Measurements from ENCODE around the gene HS6ST1.

DNA sequence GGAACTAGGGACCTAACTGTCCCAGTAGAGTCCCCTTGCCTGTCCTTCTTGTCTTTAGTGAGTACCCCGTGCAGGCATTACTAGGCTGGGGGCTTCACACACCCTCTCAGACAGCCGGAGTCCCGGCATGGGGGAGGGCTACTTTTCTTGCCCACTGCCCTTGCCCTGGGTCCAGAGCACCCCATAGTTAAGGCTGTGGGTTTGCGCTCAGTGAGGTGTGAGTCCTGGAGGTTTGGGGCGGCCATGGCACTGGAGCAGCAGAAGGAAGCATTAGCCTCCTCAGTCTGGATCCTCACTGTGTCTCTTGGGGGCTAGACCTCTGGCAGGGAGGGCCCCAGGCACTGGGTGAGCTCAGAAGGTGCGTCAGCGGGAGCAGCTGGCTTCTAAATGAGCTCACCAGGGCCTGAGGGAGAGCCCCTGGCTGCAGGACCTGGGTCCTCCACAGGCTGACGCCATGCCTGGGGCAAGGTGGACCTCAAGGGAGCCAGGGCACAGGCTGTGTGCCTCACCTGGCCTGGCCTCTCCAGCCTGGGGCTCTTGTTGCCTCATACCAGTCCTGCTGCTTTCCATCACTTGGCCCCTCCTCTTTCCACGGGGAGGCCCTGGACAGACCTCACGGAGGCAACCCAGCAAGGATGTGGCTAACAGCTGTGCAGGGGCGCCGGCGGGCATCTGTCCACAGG lies 27.4 kb downstream of the HS6ST1 start:
- TF ChIP-seq POLR2A (IDR thresholded peaks at IDR 0.05; ENCODE audit: low read depth, low read length) (no peak), SPI1 (IDR thresholded peaks at IDR 0.05; ENCODE audit: low read depth, low read length) (no peak), POLR2AphosphoS5 (IDR thresholded peaks at IDR 0.05; ENCODE audit: low read depth, low read length) (no peak)

Data from GM12891 (cell line).